ENCODE measurements around the gene TRMU. TPM values are rescaled to one million over a fixed set of nuclear protein-coding genes. Genes with fewer than 3 reads are reported as not detected.

TRMU gene
- total and polyA plus RNA-seq, 10 donors: 23.7 to 59.6 (median 43.3) TPM

DNA sequence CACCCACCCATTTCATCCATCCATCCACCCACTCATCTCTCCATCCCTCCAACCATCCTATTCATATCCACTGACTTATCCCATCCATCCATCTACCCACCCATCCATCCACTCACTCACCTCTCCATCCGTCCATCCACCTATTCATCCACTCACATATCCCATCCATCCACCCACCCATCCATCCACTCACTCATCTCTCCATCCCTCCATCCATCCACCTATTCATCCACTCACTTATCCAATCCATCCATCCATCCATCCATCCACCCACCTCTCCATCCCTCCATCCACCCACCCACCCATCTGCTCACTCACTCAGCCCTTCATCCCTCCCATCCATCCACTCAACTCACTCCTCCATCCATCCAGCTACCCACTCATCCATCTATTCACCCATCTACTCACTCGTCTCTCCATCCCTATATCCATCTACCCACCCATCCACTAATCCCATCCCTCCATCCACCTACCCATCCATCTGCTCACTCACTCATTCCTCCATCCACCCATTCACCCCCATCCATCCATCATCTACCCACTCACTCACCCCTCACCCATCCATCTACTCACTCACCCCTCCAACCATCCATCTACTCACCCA, 36.2 kb downstream of the TRMU start:
- peaks cover 0 to 47% (median 19%) of the 10 kb centered on the region in 6 donors for H3K4me1 ChIP-seq
- H3K4me3 ChIP-seq: no peak overlapping the region
- H3K27me3 ChIP-seq (replicated peaks in 1 of 7): peaks cover 0 to 36% (median 11%) of the 10 kb centered on the region in 7 donors
- DNase-seq: no peak
- H3K36me3 ChIP-seq: peaks cover 0 to 23% (median 1%) of the 10 kb centered on the region in 6 donors
- intact Hi-C loops (cut with DNase I; ENCODE audit: low total_unique reads): no loop called here
- TF ChIP-seq, protein P1, sequence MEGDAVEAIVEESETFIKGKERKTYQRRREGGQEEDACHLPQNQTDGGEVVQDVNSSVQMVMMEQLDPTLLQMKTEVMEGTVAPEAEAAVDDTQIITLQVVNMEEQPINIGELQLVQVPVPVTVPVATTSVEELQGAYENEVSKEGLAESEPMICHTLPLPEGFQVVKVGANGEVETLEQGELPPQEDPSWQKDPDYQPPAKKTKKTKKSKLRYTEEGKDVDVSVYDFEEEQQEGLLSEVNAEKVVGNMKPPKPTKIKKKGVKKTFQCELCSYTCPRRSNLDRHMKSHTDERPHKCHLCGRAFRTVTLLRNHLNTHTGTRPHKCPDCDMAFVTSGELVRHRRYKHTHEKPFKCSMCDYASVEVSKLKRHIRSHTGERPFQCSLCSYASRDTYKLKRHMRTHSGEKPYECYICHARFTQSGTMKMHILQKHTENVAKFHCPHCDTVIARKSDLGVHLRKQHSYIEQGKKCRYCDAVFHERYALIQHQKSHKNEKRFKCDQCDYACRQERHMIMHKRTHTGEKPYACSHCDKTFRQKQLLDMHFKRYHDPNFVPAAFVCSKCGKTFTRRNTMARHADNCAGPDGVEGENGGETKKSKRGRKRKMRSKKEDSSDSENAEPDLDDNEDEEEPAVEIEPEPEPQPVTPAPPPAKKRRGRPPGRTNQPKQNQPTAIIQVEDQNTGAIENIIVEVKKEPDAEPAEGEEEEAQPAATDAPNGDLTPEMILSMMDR (IDR thresholded peaks at IDR 0.05 in 8 of 11, conservative IDR thresholded peaks at IDR 0.05 in 3 of 11): no peak
- TF ChIP-seq POLR2AphosphoS5 (IDR thresholded peaks at IDR 0.05): no peak
- H3K27ac ChIP-seq: no peak overlapping the region
- H3K9me3 ChIP-seq: peaks cover 0 to 22% (median 17%) of the 10 kb centered on the region in 8 donors
- 88 to 96% (median 94%) methylated on average over 2 of the region's 2 CpGs for WGBS, 5 donors

DNA sequence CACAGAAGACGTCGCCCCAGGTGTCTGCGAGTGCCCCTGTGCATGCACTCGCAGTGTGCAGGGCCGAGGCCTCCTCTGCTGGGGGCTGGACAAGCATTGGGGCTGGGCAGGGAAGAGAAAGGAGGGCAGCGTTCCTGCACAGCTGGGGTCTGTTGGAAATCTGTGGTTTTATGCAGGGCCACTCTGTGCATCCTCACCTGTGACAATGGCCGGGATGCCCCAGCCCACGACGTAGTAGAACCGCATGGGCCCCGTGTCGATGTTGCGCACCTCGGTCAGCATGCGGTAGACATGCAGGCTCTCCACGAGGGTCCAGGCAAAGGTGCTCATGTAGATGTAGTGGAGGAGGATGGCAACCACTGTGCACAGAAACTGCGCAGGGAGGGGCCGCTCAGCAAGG, 37.2 kb downstream of the TRMU start:
- TF ChIP-seq, protein P1 (IDR thresholded peaks at IDR 0.05 in 8 of 11, conservative IDR thresholded peaks at IDR 0.05 in 3 of 11): no peak
- no peak for TF ChIP-seq POLR2AphosphoS5 (IDR thresholded peaks at IDR 0.05)
- no peak for TF ChIP-seq POLR2A (IDR thresholded peaks at IDR 0.05)
- 89 to 96% (median 91%) methylated on average over 5 to 18 of the region's 18 CpGs for WGBS, 5 donors
- DNase-seq: no peak
- H3K9me3 ChIP-seq: peaks cover 0 to 28% (median 21%) of the 10 kb centered on the region in 8 donors
- peaks cover 0 to 29% (median 2%) of the 10 kb centered on the region in 6 donors for H3K36me3 ChIP-seq
- H3K27me3 ChIP-seq (replicated peaks in 1 of 7): peaks cover 0 to 26% (median 2%) of the 10 kb centered on the region in 7 donors
- no peak overlapping the region for H3K27ac ChIP-seq
- intact Hi-C loops (cut with DNase I; ENCODE audit: low total_unique reads): no loop called here
- H3K4me3 ChIP-seq: no peak overlapping the region
- peaks cover 0 to 42% (median 13%) of the 10 kb centered on the region in 6 donors for H3K4me1 ChIP-seq

DNA sequence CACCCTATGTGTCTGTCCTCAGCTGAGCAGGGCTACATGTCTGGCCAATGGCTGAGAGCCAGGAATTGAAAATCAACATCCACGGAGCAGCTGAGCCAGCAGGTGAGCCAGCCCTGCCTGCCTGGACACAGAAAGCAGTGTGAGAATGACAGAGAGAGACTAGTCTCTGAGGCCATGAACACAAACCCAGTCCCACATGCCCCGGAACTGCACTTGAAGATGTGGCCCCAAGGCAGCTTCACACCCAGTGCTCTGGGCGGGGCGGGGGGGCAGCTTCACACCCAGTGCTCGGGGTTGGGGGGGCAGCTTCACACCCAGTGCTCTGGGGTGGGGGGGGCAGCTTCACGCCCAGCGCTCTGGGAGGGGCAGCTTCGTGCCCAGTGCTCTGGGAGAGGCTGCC, 37.6 kb downstream of the TRMU start:
- DNase-seq: no peak

DNA sequence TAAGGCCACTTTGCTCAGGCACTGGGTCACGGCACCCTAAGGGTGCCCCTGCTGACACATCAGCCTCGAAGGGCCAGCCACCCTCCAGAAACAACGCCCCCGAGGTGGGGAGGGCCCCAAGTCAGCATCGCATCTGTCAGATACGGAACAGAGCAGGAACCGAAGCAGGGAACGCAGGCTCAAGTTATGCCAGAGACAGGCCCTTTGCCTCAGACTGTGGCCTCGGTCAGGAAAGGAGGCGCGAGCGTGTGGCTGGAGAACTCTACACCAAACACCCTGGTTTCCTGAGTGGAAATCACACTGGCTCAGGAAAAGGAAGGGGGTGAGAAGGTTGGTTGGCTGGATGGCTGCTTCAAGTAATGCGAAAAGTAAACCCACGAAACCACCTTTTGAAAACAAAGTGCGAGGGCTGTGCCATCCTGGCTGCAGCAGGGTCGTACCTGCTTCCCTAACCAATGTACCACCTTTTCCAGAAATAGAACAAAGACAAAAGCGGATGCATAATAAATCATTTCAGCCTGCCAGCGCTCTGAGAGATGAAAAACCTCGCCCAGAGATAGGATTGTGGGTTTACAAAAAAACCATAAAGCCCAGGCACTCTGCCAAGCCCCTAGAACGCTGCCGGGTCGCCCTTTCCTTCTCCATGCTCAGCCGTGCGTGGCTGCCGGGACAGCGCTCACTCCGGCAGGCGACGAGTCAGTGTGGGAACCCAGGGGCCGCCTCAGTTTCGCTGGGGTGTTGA, 38.6 kb downstream of the TRMU start:
- peaks cover 0 to 25% (median 0%) of the 10 kb centered on the region in 7 donors for H3K27me3 ChIP-seq (replicated peaks in 1 of 7)
- H3K9me3 ChIP-seq: peaks cover 0 to 28% (median 21%) of the 10 kb centered on the region in 8 donors

More for the DNA sequence above, 37.6 kb downstream of the TRMU start:
- TF ChIP-seq POLR2AphosphoS5 (IDR thresholded peaks at IDR 0.05) (no peak), POLR2A (IDR thresholded peaks at IDR 0.05) (no peak)
- H3K9me3 ChIP-seq: peaks cover 0 to 28% (median 21%) of the 10 kb centered on the region in 8 donors
- no peak overlapping the region for H3K4me3 ChIP-seq
- intact Hi-C loops (cut with DNase I; ENCODE audit: low total_unique reads): no loop called here
- 43 to 57% (median 52%) methylated on average over 4 to 8 of the region's 8 CpGs for WGBS, 5 donors
- peaks cover 0 to 39% (median 11%) of the 10 kb centered on the region in 6 donors for H3K4me1 ChIP-seq
- peaks cover 0 to 29% (median 2%) of the 10 kb centered on the region in 6 donors for H3K36me3 ChIP-seq
- peaks cover 0 to 25% (median 0%) of the 10 kb centered on the region in 7 donors for H3K27me3 ChIP-seq (replicated peaks in 1 of 7)
- H3K27ac ChIP-seq: no peak overlapping the region

More for the DNA sequence above, 38.6 kb downstream of the TRMU start:
- Histone ChIP-seq H3K27ac (peak overlapping the region in 1 of 8 donors; percentile 33), H3K4me3 (no peak overlapping the region), H3K36me3 (peaks cover 0 to 36% (median 2%) of the 10 kb centered on the region in 6 donors), H3K4me1 (peaks cover 0 to 39% (median 11%) of the 10 kb centered on the region in 6 donors)
- no peak for DNase-seq
- WGBS, 5 donors: 10 to 28% (median 19%) methylated on average over 25 to 31 of the region's 31 CpGs
- TF ChIP-seq POLR2A (IDR thresholded peaks at IDR 0.05): no peak
- no peak for TF ChIP-seq POLR2AphosphoS5 (IDR thresholded peaks at IDR 0.05)
- TF ChIP-seq, protein P1 (IDR thresholded peaks at IDR 0.05 in 8 of 11, conservative IDR thresholded peaks at IDR 0.05 in 3 of 11): no peak
- intact Hi-C loops (cut with DNase I; ENCODE audit: low total_unique reads): no loop called here
